Embryonic facial prominence (tissue), 1 donor: ENCODE measurements around the gene XAGE2.
"Not testable (repeated sequence)": the region's sequence is repeated elsewhere in the genome, so short reads cannot be mapped to it uniquely, and the experiment has no call there.

Experiments used
- DNase-seq: peaks from one replicate; pipeline ENCODE4 v3.0.0-alpha.2; 2016; ENCODE audit errors: extremely low spot score

The XAGE2 gene

GRCh38 chrX:52368368-52369055 lies at the start of gene XAGE2:
TSS of gene XAGE2 (plus strand) at chrX:52369021. CDS start at chrX:52370015, 994 bp downstream.
- DNase-seq, result no peak

- no peak for DNase-seq
Measured at GRCh38 chrX:52337410-52337809, 31.4 kb upstream of the XAGE2 start.

- DNase-seq, result no peak
Measured at GRCh38 chrX:52341493-52341892, 27.3 kb upstream of the XAGE2 start.

- DNase-seq, result not testable (repeated sequence)
Measured at GRCh38 chrX:52343131-52343530, 25.7 kb upstream of the XAGE2 start.

GRCh38 chrX:52345402-52345801 lies 23.4 kb upstream of the XAGE2 start:
- not testable (repeated sequence) for DNase-seq

GRCh38 chrX:52346174-52347165 lies 22.4 kb upstream of the XAGE2 start:
- DNase-seq, result no peak

GRCh38 chrX:52349681-52350080 lies 19.1 kb upstream of the XAGE2 start:
- DNase-seq, result no peak

- DNase-seq, result no peak
Measured at GRCh38 chrX:52352551-52352950, 16.3 kb upstream of the XAGE2 start.

GRCh38 chrX:52353838-52354237 lies 15.0 kb upstream of the XAGE2 start:
- no peak for DNase-seq

GRCh38 chrX:52355108-52355507 lies 13.7 kb upstream of the XAGE2 start:
- DNase-seq, result no peak

- no peak for DNase-seq
Measured at GRCh38 chrX:52359614-52360232, 9.1 kb upstream of the XAGE2 start.

GRCh38 chrX:52361941-52362340 lies 6.9 kb upstream of the XAGE2 start:
- DNase-seq, result no peak

GRCh38 chrX:52363247-52363883 lies 5.5 kb upstream of the XAGE2 start:
- no peak for DNase-seq

- no peak for DNase-seq
Measured at GRCh38 chrX:52378870-52379269, 10.0 kb downstream of the XAGE2 start.

- DNase-seq, result no peak
Measured at GRCh38 chrX:52380993-52381392, 12.2 kb downstream of the XAGE2 start.

GRCh38 chrX:52410439-52411394 lies 41.9 kb downstream of the XAGE2 start:
- DNase-seq, result no peak

- no peak for DNase-seq
Measured at GRCh38 chrX:52415304-52415703, 46.5 kb downstream of the XAGE2 start.

GRCh38 chrX:52416816-52417215 lies 48.0 kb downstream of the XAGE2 start:
- DNase-seq, result no peak

- DNase-seq, result no peak
Measured at GRCh38 chrX:52420824-52421443, 52.1 kb downstream of the XAGE2 start.

- no peak for DNase-seq
Measured at GRCh38 chrX:52422884-52423283, 54.1 kb downstream of the XAGE2 start.
